Endothelial cell of umbilical vein (primary cell): Measurements from ENCODE around the gene NEK2. TPM values are rescaled to one million over a fixed set of nuclear protein-coding genes. Genes with fewer than 3 reads are reported as not detected.

Experiments used
- BruUV-seq: library from RNA; stranded (reverse); fragments of 400-500 nt; replicated peaks from 2 replicates; lab custom pipeline; 2021; lab: Mats Ljungman, UMichigan
- CTCF ChIA-PET: fragments of 300-600, 350-600 bp; sonication (Branson Sonifier 250); formaldehyde crosslinking; loops from one replicate; lab custom pipeline; 2021; ENCODE audit warnings: antibody characterized with exemption, inconsistent platforms; lab: Charles Lee
- POLR2A ChIA-PET: fragments of 300-600, 350-600 bp; sonication (Branson Sonifier 250); formaldehyde crosslinking; loops from one replicate; lab custom pipeline; 2021; ENCODE audit warnings: antibody characterized with exemption, inconsistent platforms; lab: Charles Lee
- DNase-seq: peaks from one replicate; pipeline ENCODE4 v3.0.0-alpha.2; 2011; ENCODE audit warnings: low read depth, low spot score
- FAIRE-seq: peaks from 2 replicates; lab custom pipeline; 2011; peaks lifted over from hg19 to GRCh38; lab: Jason Lieb, UNC
- H2AFZ ChIP-seq: 2 replicates; pipeline ENCODE4 v1.6.0; 2012; ENCODE audit warnings: low read depth, low read length, control low read depth, inconsistent platforms
- H3K27ac ChIP-seq: 2 replicates; pipeline ENCODE4 v1.5.1; 2011; ENCODE audit warnings: low read depth, mild to moderate bottlenecking, control low read depth, low read length, moderate library complexity; ENCODE audit not compliant: insufficient read depth
- H3K27me3 ChIP-seq, 2 experiments: 2 replicates each; pipeline versions ENCODE4 v1.6.0 to v1.6.1; 2011; ENCODE audit warnings: low read length in 2 of 2, mixed read lengths in 1 of 2; ENCODE audit not compliant: control insufficient read depth in 2 of 2, insufficient read depth in 2 of 2
- H3K36me3 ChIP-seq, 2 experiments: 2 replicates in 1 of 2; 3 replicates in 1 of 2; pipeline ENCODE4 v1.5.1; 2011; ENCODE audit warnings: low read length in 2 of 2, mild to moderate bottlenecking in 1 of 2, moderate library complexity in 1 of 2; ENCODE audit not compliant: control insufficient read depth in 2 of 2, insufficient read depth in 2 of 2; ENCODE audit errors: extremely low read depth in 1 of 2
- H3K4me1 ChIP-seq: 3 replicates; pipeline ENCODE4 v1.5.1; 2011; ENCODE audit warnings: mild to moderate bottlenecking, low read length; ENCODE audit not compliant: control insufficient read depth, insufficient read depth; ENCODE audit errors: extremely low read depth
- H3K4me2 ChIP-seq: 2 replicates; pipeline ENCODE4 v1.6.1; 2011; ENCODE audit warnings: low read length, control low read depth, mixed read lengths; ENCODE audit not compliant: insufficient read depth
- H3K4me3 ChIP-seq, 3 experiments: fragments of 200-600 bp in 1 of 3; sonication (generic), shearing (Covaris generic) in 1 of 3; replicated peaks in 1 of 3; 2 replicates each; pipeline ENCODE4 v1.5.1; 2011 to 2016; ENCODE audit warnings: control low read depth in 3 of 3, low read length in 3 of 3, mild to moderate bottlenecking in 2 of 3, inconsistent platforms in 1 of 3, low read depth in 1 of 3, moderate library complexity in 1 of 3; ENCODE audit not compliant: insufficient read depth in 1 of 3
- H3K79me2 ChIP-seq: 2 replicates; pipeline ENCODE4 v1.6.0; 2012; ENCODE audit warnings: low read length, inconsistent platforms; ENCODE audit not compliant: control insufficient read depth, insufficient read depth
- H3K9ac ChIP-seq: replicated peaks from 2 replicates; pipeline ENCODE3; 2011; ENCODE audit warnings: low read length, control low read depth; ENCODE audit not compliant: insufficient read depth; ENCODE audit errors: extremely low read depth
- H3K9me1 ChIP-seq: replicated peaks from 3 replicates; pipeline ENCODE4 v1.6.0; 2011; ENCODE audit warnings: mild to moderate bottlenecking, low read length; ENCODE audit not compliant: control insufficient read depth, insufficient read depth; ENCODE audit errors: extremely low read depth
- H3K9me3 ChIP-seq: replicated peaks from 2 replicates; pipeline ENCODE4 v1.5.1; 2012; ENCODE audit warnings: low read length, inconsistent platforms; ENCODE audit not compliant: control insufficient read depth, insufficient read depth
- H4K20me1 ChIP-seq: replicated peaks from 2 replicates; pipeline ENCODE3; 2011; ENCODE audit warnings: mild to moderate bottlenecking, low read length; ENCODE audit not compliant: control insufficient read depth, insufficient read depth; ENCODE audit errors: extremely low read depth
- CTCF ChIP-seq, 2 donors: IDR thresholded peaks; 1 replicate in 1 of 2; 2 replicates in 1 of 2; pipeline ENCODE4 v1.5.1; 2011; ENCODE audit warnings: low read length in 2 of 2, mild to moderate bottlenecking in 2 of 2, moderate library complexity in 2 of 2, control low read depth in 1 of 2, inconsistent platforms in 1 of 2, low read depth in 1 of 2; ENCODE audit not compliant: insufficient read depth in 1 of 2; ENCODE audit errors: extremely low read depth in 1 of 2
- EZH2 ChIP-seq: IDR thresholded peaks from 2 replicates; pipeline ENCODE4 v1.6.1; 2012; ENCODE audit warnings: borderline replicate concordance, low read depth, mild to moderate bottlenecking, moderate library complexity, low read length, inconsistent platforms; ENCODE audit not compliant: severe bottlenecking
- FOS ChIP-seq: IDR thresholded peaks from 2 replicates; pipeline ENCODE4 v1.6.1; 2011; ENCODE audit warnings: mild to moderate bottlenecking, low read length, moderate library complexity, borderline replicate concordance; ENCODE audit not compliant: insufficient read depth
- GATA2 ChIP-seq: IDR thresholded peaks from 2 replicates; pipeline ENCODE4 v1.7.0; 2011; ENCODE audit warnings: low read depth, mild to moderate bottlenecking, moderate library complexity, mixed read lengths, low read length; ENCODE audit not compliant: insufficient read length, insufficient read depth
- JUN ChIP-seq: IDR thresholded peaks from 2 replicates; pipeline ENCODE4 v1.6.1; 2011; ENCODE audit warnings: borderline replicate concordance, low read depth; ENCODE audit not compliant: insufficient read length, insufficient read depth
- MYC ChIP-seq: IDR thresholded peaks from one replicate; pipeline ENCODE4 v1.6.1; 2011; ENCODE audit warnings: mild to moderate bottlenecking, low read depth, low read length
- POLR2A ChIP-seq: IDR thresholded peaks from 2 replicates; pipeline ENCODE4 v1.6.1; 2012; ENCODE audit warnings: low read depth, mild to moderate bottlenecking, control low read depth, low read length
- POLR2AphosphoS5 ChIP-seq: IDR thresholded peaks from 2 replicates; pipeline ENCODE4 v1.6.1; 2012; ENCODE audit warnings: low read depth, mild to moderate bottlenecking, control low read depth, low read length, moderate library complexity; ENCODE audit not compliant: insufficient read depth
- dilution Hi-C: fragments of 300-500 bp; cut with MboI; formaldehyde crosslinking; loops from one replicate; pipeline ENCODE4 v1.15.0; 2019; ENCODE audit warnings: low sequenced_read_pairs; ENCODE audit not compliant: extremely low pct_ligation_motif_present
- intact Hi-C: fragments of 100-400 bp; cut with micrococcal nuclease; formaldehyde crosslinking; loops from one replicate; pipeline ENCODE4 v1.10.0; 2022
- polyA plus RNA-seq, 4 experiments: library from polyadenylated mRNA; depleted of rRNA in 3 of 4; stranded (reverse) in 3 of 4; unstranded in 1 of 4; fragments of >200 nt; gene quantifications; 2 replicates each; pipeline versions ENCODE4 v1.2.1 to v1.2.3, GENCODE V29; 2011 to 2012; ENCODE audit warnings: missing spikeins in 1 of 4
- total RNA-seq: library from RNA; stranded (reverse); gene quantifications from 2 replicates; pipeline ENCODE4 v1.2.3, GENCODE V29; 2021
- TF ChIP-seq, protein P1 (sequence below): IDR thresholded peaks from 2 replicates; pipeline ENCODE4 v1.6.1; 2011; ENCODE audit not compliant: insufficient read depth, insufficient read length

NEK2 gene
- total and polyA plus RNA-seq, 2 donors (not counting 3 experiments of a cell fraction or from before 2014, with no cell fraction given): 6.6 to 19.0 TPM

GRCh38 chr1:211684791-211685190 is 9.4 kb upstream of the NEK2 start:
- no TSS peak for BruUV-seq
- dilution Hi-C loops: no loop called here

More at GRCh38 chr1:211684791-211685190, 9.4 kb upstream of the NEK2 start:
- POLR2A ChIA-PET: no interaction called here
- no peaks in the 10 kb centered on the region for H4K20me1 ChIP-seq
- no peak overlapping the region for H2AFZ ChIP-seq
- no peak overlapping the region for H3K9ac ChIP-seq
- no peaks in the 10 kb centered on the region for H3K36me3 ChIP-seq
- H3K4me2 ChIP-seq: no peak overlapping the region
- TF ChIP-seq EZH2 (no peak), POLR2AphosphoS5 (no peak), CTCF (IDR thresholded peaks at IDR 0.05; ENCODE audit: extremely low read depth in 1 of 2, insufficient read depth in 1 of 2, low read depth in 1 of 2, low read length in 2 of 2) (no peak), GATA2 (no peak), MYC (no peak), FOS (no peak), JUN (no peak), POLR2A (no peak)
- TF ChIP-seq, protein P1, sequence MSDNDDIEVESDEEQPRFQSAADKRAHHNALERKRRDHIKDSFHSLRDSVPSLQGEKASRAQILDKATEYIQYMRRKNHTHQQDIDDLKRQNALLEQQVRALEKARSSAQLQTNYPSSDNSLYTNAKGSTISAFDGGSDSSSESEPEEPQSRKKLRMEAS: no peak
- H3K4me3 ChIP-seq: no peak overlapping the region
- H3K27me3 ChIP-seq: peaks cover 0 to 8% of the 10 kb centered on the region in 2 experiments
- no peaks in the 10 kb centered on the region for H3K9me1 ChIP-seq
- intact Hi-C loops: loop anchor here (5.0 kb wide), 1 partner anchor 683 kb away; no protein-coding TSS in a partner anchor
- H3K27ac ChIP-seq: no peak overlapping the region
- H3K4me1 ChIP-seq: peaks cover 3% of the 10 kb centered on the region
- FAIRE-seq: no peak
- CTCF ChIA-PET: interaction anchor here (0.5 to 2.9 kb wide), 7 partner anchors 14 to 924 kb away, joined by 3 to 21 read pairs (median 4); partner anchors contain the start of genes ATF3, DTL and INTS7
- H3K79me2 ChIP-seq: no peaks in the 10 kb centered on the region
- no peaks in the 10 kb centered on the region for H3K9me3 ChIP-seq
- no peak for DNase-seq
